WTC11 (cell line): ENCODE results near the gene RUVBL2. TPM values are rescaled to one million over a fixed set of nuclear protein-coding genes. Genes with fewer than 3 reads are reported as not detected.

Source experiments
- ATAC-seq: fragments of 200-7000 bp; cut with Tn5 transposase; 2 replicates; pipeline ENCODE4 v1.10.0; 2021; ENCODE audit warnings: mild to moderate bottlenecking, moderate library complexity
- CTCF ChIA-PET: fragments of 300-600 bp; sonication (Branson Sonifier 250); formaldehyde crosslinking; loops from one replicate; lab custom pipeline; 2021; ENCODE audit warnings: antibody characterized with exemption; lab: Charles Lee
- POLR2A ChIA-PET: fragments of 350-600 bp; sonication (Branson Sonifier 250); formaldehyde crosslinking; loops from one replicate; lab custom pipeline; 2021; ENCODE audit warnings: antibody characterized with exemption; lab: Charles Lee
- DNase-seq: peaks from one replicate; pipeline ENCODE4 v3.0.0; 2021; ENCODE audit warnings: low spot score
- H3K27ac Mint-ChIP-seq: 2 replicates; pipeline ENCODE4 v1.8.0; 2021; ENCODE audit warnings: mixed read lengths
- H3K27me3 Mint-ChIP-seq: 2 replicates; pipeline ENCODE4 v1.8.0; 2021; ENCODE audit warnings: low read depth, mild to moderate bottlenecking, moderate library complexity, mixed read lengths
- H3K36me3 Mint-ChIP-seq: 2 replicates; pipeline ENCODE4 v1.8.0; 2021; ENCODE audit warnings: mixed read lengths
- H3K4me1 Mint-ChIP-seq: 2 replicates; pipeline ENCODE4 v1.8.0; 2022; ENCODE audit warnings: mixed read lengths
- H3K4me3 Mint-ChIP-seq: 2 replicates; pipeline ENCODE4 v1.8.0; 2021; ENCODE audit warnings: mild to moderate bottlenecking, moderate library complexity, mixed read lengths
- H3K9me3 Mint-ChIP-seq: 2 replicates; pipeline ENCODE4 v1.8.0; 2021; ENCODE audit warnings: mixed read lengths
- ELF4 ChIP-seq: sonication (generic); formaldehyde crosslinking; IDR thresholded peaks from 2 replicates; pipeline ENCODE4 v1.8.1; 2022; ENCODE audit warnings: low read depth, mild to moderate bottlenecking, moderate library complexity, missing genetic modification reagents
- GABPB1 ChIP-seq: sonication (generic); formaldehyde crosslinking; IDR thresholded peaks from 2 replicates; pipeline ENCODE4 v1.8.1; 2023; ENCODE audit warnings: mild to moderate bottlenecking, missing genetic modification reagents
- JUN ChIP-seq: sonication (generic); formaldehyde crosslinking; IDR thresholded peaks from 2 replicates; pipeline ENCODE4 v1.8.0; 2023; ENCODE audit warnings: mild to moderate bottlenecking, missing genetic modification reagents
- MXD4 ChIP-seq: fragments of 250-450 bp; sonication (Bioruptor Pico); IDR thresholded peaks from 2 replicates; pipeline ENCODE4 v1.8.0; 2021; ENCODE audit warnings: mild to moderate bottlenecking, moderate library complexity, borderline replicate concordance
- NFATC4 ChIP-seq: fragments of 250-450 bp; sonication (Bioruptor Pico); IDR thresholded peaks from 2 replicates; pipeline ENCODE4 v1.9.0; 2021; ENCODE audit warnings: mild to moderate bottlenecking
- NR3C1 ChIP-seq: sonication (generic); formaldehyde crosslinking; conservative IDR thresholded peaks from 2 replicates; pipeline ENCODE4 v1.8.1; 2023; ENCODE audit warnings: low read depth, mild to moderate bottlenecking, missing genetic modification reagents
- TEAD1 ChIP-seq: sonication (generic); formaldehyde crosslinking; IDR thresholded peaks from 2 replicates; pipeline ENCODE4 v1.8.0; 2022; ENCODE audit warnings: mild to moderate bottlenecking, missing genetic modification reagents
- ZNF121 ChIP-seq: sonication (generic); formaldehyde crosslinking; IDR thresholded peaks from 2 replicates; pipeline ENCODE4 v1.8.0; 2023; ENCODE audit warnings: missing genetic modification reagents
- ZNF138 ChIP-seq: sonication (generic); formaldehyde crosslinking; conservative IDR thresholded peaks from 2 replicates; pipeline ENCODE4 v1.8.1; 2022; ENCODE audit warnings: mild to moderate bottlenecking, moderate library complexity, missing genetic modification reagents
- ZNF423 ChIP-seq: fragments of 250-450 bp; sonication (Bioruptor Pico); IDR thresholded peaks from 2 replicates; pipeline ENCODE4 v2.1.2; 2022; ENCODE audit warnings: mild to moderate bottlenecking, moderate library complexity
- ZNF671 ChIP-seq: fragments of 250-450 bp; sonication (Bioruptor Pico); IDR thresholded peaks from 2 replicates; pipeline ENCODE4 v1.8.0; 2021; ENCODE audit warnings: mild to moderate bottlenecking
- total RNA-seq: library from RNA; stranded (reverse); gene quantifications from 3 replicates; pipeline ENCODE4 v1.2.3, GENCODE V29; 2021
- TF ChIP-seq, protein P1 (sequence below): sonication (generic); formaldehyde crosslinking; IDR thresholded peaks from 2 replicates; pipeline ENCODE4 v1.8.0; 2023; ENCODE audit warnings: missing genetic modification reagents
- TF ChIP-seq, protein P2 (sequence below): sonication (generic); formaldehyde crosslinking; IDR thresholded peaks from 2 replicates; pipeline ENCODE4 v1.8.1; 2022; ENCODE audit warnings: missing genetic modification reagents, borderline replicate concordance
- TF ChIP-seq, protein P3 (sequence below): fragments of 200-600 bp; IDR thresholded peaks from 2 replicates; pipeline ENCODE4 v1.8.0; 2022; ENCODE audit warnings: antibody characterized with exemption
- TF ChIP-seq, protein P4 (sequence below): sonication (generic); formaldehyde crosslinking; IDR thresholded peaks from 2 replicates; pipeline ENCODE4 v1.8.0; 2022; ENCODE audit warnings: mild to moderate bottlenecking, missing genetic modification reagents
- TF ChIP-seq, protein P5 (sequence below): fragments of 250-450 bp; sonication (Bioruptor Pico); IDR thresholded peaks from 2 replicates; pipeline ENCODE4 v1.8.0; 2021; ENCODE audit warnings: mild to moderate bottlenecking
- TF ChIP-seq, protein P6 (sequence below): sonication (generic); formaldehyde crosslinking; IDR thresholded peaks from 2 replicates; pipeline ENCODE4 v1.8.1; 2023; ENCODE audit warnings: mild to moderate bottlenecking, missing genetic modification reagents

Gene RUVBL2
- total RNA-seq, 1 experiment from 2014 or later = 178 TPM

DNA sequence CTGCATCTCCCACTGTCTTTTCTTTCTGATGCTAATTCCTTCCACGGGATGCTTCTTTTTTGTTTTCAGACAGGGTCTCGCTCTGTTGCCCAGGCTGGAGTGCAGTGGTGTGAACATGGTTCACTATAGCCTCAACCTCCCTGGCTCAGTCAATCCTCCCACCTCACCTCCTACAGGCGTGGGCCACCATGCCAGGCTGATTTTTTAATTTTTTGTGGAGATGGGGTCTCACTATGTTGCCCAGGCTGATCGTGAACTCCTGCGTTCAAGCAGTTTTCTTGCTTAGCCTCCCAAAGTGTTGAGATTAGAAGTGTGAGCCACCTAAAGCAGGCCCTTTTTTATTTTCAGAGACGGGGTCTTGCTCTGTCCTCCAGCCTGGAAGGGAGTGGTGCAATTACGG lies 5.4 kb upstream of the RUVBL2 start:
- no peak for DNase-seq
- Mint-ChIP-seq H3K27ac (peak overlapping the region; percentile 85), H3K27me3 (no peaks in the 10 kb centered on the region), H3K4me1 (peaks cover 18% of the 10 kb centered on the region), H3K4me3 (no peak overlapping the region), H3K36me3 (peaks cover 32% of the 10 kb centered on the region), H3K9me3 (no peaks in the 10 kb centered on the region)
- ChIA-PET POLR2A (no interaction called here), CTCF (interaction anchor here (4.2 kb wide), 1 partner anchor 17 kb away, joined by 18 read pairs; no protein-coding TSS in a partner anchor)
- no peak for ATAC-seq
- TF ChIP-seq, protein P1, sequence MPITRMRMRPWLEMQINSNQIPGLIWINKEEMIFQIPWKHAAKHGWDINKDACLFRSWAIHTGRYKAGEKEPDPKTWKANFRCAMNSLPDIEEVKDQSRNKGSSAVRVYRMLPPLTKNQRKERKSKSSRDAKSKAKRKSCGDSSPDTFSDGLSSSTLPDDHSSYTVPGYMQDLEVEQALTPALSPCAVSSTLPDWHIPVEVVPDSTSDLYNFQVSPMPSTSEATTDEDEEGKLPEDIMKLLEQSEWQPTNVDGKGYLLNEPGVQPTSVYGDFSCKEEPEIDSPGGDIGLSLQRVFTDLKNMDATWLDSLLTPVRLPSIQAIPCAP (CRISPR knock-in tag) = no peak
- TF ChIP-seq, protein P2, sequence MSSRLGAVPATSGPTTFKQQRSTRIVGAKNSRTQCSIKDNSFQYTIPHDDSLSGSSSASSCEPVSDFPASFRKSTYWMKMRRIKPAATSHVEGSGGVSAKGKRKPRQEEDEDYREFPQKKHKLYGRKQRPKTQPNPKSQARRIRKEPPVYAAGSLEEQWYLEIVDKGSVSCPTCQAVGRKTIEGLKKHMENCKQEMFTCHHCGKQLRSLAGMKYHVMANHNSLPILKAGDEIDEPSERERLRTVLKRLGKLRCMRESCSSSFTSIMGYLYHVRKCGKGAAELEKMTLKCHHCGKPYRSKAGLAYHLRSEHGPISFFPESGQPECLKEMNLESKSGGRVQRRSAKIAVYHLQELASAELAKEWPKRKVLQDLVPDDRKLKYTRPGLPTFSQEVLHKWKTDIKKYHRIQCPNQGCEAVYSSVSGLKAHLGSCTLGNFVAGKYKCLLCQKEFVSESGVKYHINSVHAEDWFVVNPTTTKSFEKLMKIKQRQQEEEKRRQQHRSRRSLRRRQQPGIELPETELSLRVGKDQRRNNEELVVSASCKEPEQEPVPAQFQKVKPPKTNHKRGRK (CRISPR knock-in tag) = no peak
- TF ChIP-seq ZNF423 (CRISPR knock-in tag) (no peak), ZNF671 (CRISPR knock-in tag) (no peak), ZNF121 (CRISPR knock-in tag) (peak; percentile 77; the same call in 1 of the 2 replicates)
- TF ChIP-seq, protein P3, sequence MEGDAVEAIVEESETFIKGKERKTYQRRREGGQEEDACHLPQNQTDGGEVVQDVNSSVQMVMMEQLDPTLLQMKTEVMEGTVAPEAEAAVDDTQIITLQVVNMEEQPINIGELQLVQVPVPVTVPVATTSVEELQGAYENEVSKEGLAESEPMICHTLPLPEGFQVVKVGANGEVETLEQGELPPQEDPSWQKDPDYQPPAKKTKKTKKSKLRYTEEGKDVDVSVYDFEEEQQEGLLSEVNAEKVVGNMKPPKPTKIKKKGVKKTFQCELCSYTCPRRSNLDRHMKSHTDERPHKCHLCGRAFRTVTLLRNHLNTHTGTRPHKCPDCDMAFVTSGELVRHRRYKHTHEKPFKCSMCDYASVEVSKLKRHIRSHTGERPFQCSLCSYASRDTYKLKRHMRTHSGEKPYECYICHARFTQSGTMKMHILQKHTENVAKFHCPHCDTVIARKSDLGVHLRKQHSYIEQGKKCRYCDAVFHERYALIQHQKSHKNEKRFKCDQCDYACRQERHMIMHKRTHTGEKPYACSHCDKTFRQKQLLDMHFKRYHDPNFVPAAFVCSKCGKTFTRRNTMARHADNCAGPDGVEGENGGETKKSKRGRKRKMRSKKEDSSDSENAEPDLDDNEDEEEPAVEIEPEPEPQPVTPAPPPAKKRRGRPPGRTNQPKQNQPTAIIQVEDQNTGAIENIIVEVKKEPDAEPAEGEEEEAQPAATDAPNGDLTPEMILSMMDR = no peak
- TF ChIP-seq, protein P4, sequence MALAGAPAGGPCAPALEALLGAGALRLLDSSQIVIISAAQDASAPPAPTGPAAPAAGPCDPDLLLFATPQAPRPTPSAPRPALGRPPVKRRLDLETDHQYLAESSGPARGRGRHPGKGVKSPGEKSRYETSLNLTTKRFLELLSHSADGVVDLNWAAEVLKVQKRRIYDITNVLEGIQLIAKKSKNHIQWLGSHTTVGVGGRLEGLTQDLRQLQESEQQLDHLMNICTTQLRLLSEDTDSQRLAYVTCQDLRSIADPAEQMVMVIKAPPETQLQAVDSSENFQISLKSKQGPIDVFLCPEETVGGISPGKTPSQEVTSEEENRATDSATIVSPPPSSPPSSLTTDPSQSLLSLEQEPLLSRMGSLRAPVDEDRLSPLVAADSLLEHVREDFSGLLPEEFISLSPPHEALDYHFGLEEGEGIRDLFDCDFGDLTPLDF (CRISPR knock-in tag) = no peak

DNA sequence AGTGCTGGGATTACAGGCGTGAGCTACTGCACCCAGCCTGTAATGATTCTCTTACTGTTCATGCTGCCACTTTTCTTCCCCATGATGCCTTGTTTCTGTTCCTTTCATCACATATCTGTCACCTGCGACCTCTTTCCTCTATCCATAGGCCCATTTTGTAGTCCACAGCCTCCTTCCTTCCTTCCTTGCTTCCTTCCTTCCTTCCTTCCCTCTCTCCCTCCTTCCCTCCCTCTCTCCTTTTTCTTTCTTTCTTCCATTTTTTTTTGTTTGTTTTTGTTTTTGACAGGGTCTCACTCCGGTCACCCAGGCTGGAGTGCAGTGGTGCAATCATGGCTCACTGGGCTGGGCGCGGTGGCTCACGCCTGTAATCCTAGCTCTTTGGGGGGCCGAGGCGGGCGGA lies 4.8 kb upstream of the RUVBL2 start:
- POLR2A ChIA-PET = no interaction called here
- Mint-ChIP-seq H3K9me3 (no peaks in the 10 kb centered on the region), H3K27ac (peak overlapping the region; percentile 36; the same call in 1 of the 2 replicates), H3K27me3 (no peaks in the 10 kb centered on the region), H3K36me3 (peaks cover 30% of the 10 kb centered on the region), H3K4me1 (peaks cover 21% of the 10 kb centered on the region), H3K4me3 (no peak overlapping the region)
- ATAC-seq (no peak), DNase-seq (no peak)
- TF ChIP-seq MXD4 (CRISPR knock-in tag) (no peak), ZNF671 (CRISPR knock-in tag) (no peak), ELF4 (CRISPR knock-in tag) (no peak), TEAD1 (CRISPR knock-in tag) (no peak), NR3C1 (CRISPR knock-in tag) (no peak), GABPB1 (CRISPR knock-in tag) (no peak), JUN (CRISPR knock-in tag) (no peak), NFATC4 (CRISPR knock-in tag) (no peak), ZNF138 (no peak), ZNF121 (CRISPR knock-in tag) (no peak)
- TF ChIP-seq, protein P3 = no peak
- TF ChIP-seq, protein P5, sequence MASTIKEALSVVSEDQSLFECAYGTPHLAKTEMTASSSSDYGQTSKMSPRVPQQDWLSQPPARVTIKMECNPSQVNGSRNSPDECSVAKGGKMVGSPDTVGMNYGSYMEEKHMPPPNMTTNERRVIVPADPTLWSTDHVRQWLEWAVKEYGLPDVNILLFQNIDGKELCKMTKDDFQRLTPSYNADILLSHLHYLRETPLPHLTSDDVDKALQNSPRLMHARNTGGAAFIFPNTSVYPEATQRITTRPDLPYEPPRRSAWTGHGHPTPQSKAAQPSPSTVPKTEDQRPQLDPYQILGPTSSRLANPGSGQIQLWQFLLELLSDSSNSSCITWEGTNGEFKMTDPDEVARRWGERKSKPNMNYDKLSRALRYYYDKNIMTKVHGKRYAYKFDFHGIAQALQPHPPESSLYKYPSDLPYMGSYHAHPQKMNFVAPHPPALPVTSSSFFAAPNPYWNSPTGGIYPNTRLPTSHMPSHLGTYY (CRISPR knock-in tag) = no peak
- TF ChIP-seq, protein P6, sequence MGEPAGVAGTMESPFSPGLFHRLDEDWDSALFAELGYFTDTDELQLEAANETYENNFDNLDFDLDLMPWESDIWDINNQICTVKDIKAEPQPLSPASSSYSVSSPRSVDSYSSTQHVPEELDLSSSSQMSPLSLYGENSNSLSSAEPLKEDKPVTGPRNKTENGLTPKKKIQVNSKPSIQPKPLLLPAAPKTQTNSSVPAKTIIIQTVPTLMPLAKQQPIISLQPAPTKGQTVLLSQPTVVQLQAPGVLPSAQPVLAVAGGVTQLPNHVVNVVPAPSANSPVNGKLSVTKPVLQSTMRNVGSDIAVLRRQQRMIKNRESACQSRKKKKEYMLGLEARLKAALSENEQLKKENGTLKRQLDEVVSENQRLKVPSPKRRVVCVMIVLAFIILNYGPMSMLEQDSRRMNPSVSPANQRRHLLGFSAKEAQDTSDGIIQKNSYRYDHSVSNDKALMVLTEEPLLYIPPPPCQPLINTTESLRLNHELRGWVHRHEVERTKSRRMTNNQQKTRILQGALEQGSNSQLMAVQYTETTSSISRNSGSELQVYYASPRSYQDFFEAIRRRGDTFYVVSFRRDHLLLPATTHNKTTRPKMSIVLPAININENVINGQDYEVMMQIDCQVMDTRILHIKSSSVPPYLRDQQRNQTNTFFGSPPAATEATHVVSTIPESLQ = no peak
- CTCF ChIA-PET = interaction anchor here (0.7 to 4.2 kb wide), 2 partner anchors 18 to 29 kb away, joined by 4 to 18 read pairs; no protein-coding TSS in a partner anchor
